AG09309 (cell line): ENCODE measurements around the gene IL23R.

Source experiments
- DNase-seq: peaks from one replicate; pipeline ENCODE4 v3.0.0-alpha.2; 2010; ENCODE audit warnings: low read depth
- H3K4me3 ChIP-seq: 2 replicates; pipeline ENCODE4 v1.5.1; 2011; ENCODE audit warnings: mild to moderate bottlenecking, low read depth, low read length, moderate library complexity; ENCODE audit not compliant: control insufficient read depth
- CTCF ChIP-seq: IDR thresholded peaks from 2 replicates; pipeline ENCODE4 v1.5.1; 2011; ENCODE audit warnings: mild to moderate bottlenecking, low read depth, low read length, inconsistent platforms; ENCODE audit not compliant: insufficient read depth, control insufficient read depth; ENCODE audit errors: missing control alignments

IL23R gene

DNA sequence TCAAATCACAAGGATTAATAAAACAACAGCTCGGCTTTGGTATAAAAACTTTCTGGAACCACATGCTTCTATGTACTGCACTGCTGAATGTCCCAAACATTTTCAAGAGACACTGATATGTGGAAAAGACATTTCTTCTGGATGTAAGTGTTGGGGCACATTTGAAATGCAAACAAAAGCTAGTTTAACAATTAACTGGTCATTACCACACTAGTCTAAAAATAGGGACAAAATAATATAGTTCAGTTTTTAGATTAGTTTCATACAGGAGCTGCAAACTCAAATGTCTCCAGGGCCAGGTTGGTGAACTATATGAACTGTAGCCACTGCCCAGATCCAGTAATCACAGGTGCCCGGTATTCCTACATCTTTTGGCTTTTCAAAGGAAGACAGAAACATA is 3.2 kb downstream of the IL23R start:
- no peak for DNase-seq
- no peak for TF ChIP-seq CTCF
- no peak overlapping the region for H3K4me3 ChIP-seq

- no peak overlapping the region for H3K4me3 ChIP-seq
- TF ChIP-seq CTCF: no peak
- no peak for DNase-seq
Observed at GRCh38 chr1:67169932-67170331, 3.7 kb downstream of the IL23R start.

DNA sequence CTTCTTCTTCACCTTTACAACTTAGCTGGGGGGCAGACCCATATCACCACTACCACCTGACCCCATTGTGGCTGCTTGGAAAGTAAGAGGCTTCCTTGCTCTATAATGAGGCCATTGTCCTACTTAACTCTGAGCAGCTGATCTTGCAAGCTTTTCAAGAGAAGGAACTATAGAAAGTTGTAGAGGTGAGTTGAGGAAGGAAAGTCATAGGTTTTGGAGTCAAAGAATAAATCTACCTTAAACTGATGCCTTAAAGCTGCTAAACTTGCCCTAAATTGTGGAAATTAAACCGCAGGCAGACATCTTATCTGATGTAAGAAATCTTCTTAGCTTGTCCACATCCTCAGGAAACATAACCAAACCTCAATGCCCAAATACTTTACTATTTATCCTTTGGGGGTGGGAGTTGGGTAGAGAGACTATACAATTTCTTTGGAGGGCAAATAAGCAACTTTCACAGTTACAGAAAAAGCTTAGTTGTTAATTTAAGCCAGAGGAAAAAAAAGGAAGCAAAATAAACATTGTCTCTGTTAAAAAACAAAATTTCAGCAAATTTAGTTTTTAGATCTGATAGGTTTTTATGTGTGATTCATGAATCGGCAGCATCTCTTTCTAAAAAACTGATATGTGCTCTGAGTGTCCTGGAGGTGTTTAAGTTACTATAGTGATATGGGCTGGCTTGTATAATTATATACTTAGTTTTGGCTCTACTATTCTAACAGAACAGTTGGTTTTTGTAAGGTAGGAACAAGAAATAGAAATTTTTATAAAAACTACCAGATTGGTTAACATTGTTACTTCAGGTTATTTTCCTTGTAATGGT is 4.7 kb downstream of the IL23R start:
- DNase-seq: no peak
- TF ChIP-seq CTCF: no peak
- no peak overlapping the region for H3K4me3 ChIP-seq

DNA sequence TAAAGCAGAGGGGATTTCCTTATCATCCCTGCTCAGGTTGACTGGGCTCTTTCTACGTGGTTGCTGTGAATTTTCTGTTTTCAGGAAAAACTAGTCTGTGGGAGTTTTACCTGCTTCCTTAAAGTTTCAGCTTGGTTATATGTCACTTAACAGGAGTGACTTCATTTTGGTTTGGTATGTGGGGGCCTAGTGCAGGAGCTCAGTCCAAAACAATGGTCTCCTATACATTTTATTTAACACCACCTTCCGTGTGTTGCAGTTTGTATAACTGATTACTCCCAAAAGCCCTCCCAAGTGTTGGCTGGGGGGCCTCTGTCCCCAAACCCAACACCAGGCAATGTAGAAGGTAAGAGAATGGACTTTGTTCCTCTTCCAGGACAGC is 5.3 kb downstream of the IL23R start:
- no peak for TF ChIP-seq CTCF
- DNase-seq: no peak
- no peak overlapping the region for H3K4me3 ChIP-seq

GRCh38 chr1:67171978-67172377 is 5.7 kb downstream of the IL23R start:
- no peak for TF ChIP-seq CTCF
- DNase-seq: no peak
- no peak overlapping the region for H3K4me3 ChIP-seq

GRCh38 chr1:67173988-67174387 is 7.7 kb downstream of the IL23R start:
- TF ChIP-seq CTCF: no peak
- no peak for DNase-seq
- no peak overlapping the region for H3K4me3 ChIP-seq
